Endodermal cell (in vitro differentiated cells): ENCODE data around the gene ERFL. TPM values are rescaled to one million over a fixed set of nuclear protein-coding genes. Genes with fewer than 3 reads are reported as not detected.

ENCODE experiments used
- DNase-seq: peaks from one replicate; pipeline ENCODE4 v3.0.0-alpha.2; 2017
- H3K27ac ChIP-seq: 2 replicates; pipeline ENCODE4 v1.5.1; 2013; ENCODE audit warnings: mild to moderate bottlenecking, low read depth, low read length, moderate library complexity
- H3K27me3 ChIP-seq: 2 replicates; pipeline ENCODE4 v1.6.1; 2013; ENCODE audit warnings: mild to moderate bottlenecking, low read length, moderate library complexity; ENCODE audit not compliant: insufficient read depth, control insufficient read depth, poor library complexity, severe bottlenecking
- H3K36me3 ChIP-seq: 2 replicates; pipeline ENCODE4 v1.7.0; 2013; ENCODE audit warnings: mild to moderate bottlenecking, low read length, moderate library complexity; ENCODE audit not compliant: control insufficient read depth, insufficient read depth
- H3K4me1 ChIP-seq: one replicate; pipeline ENCODE4 v1.7.0; 2013; ENCODE audit warnings: low read length; ENCODE audit not compliant: control insufficient read depth, insufficient read depth
- H3K4me3 ChIP-seq: 2 replicates; pipeline ENCODE4 v1.5.1; 2013; ENCODE audit warnings: mild to moderate bottlenecking, low read length, moderate library complexity
- H3K9ac ChIP-seq: 2 replicates; pipeline ENCODE4 v1.6.1; 2013; ENCODE audit warnings: mild to moderate bottlenecking, low read length, moderate library complexity; ENCODE audit not compliant: poor library complexity, severe bottlenecking; ENCODE audit errors: extremely low read depth
- H3K9me3 ChIP-seq: 2 replicates; pipeline ENCODE4 v1.6.1; 2013; ENCODE audit warnings: mild to moderate bottlenecking, low read length, moderate library complexity; ENCODE audit not compliant: control insufficient read depth
- H3K27ac Mint-ChIP-seq: 2 replicates; pipeline ENCODE4 v1.8.0; 2020; ENCODE audit warnings: mixed read lengths
- H3K27me3 Mint-ChIP-seq: 2 replicates; pipeline ENCODE4 v1.8.0; 2021; ENCODE audit warnings: mild to moderate bottlenecking, mixed read lengths; ENCODE audit not compliant: insufficient read depth
- H3K36me3 Mint-ChIP-seq: 2 replicates; pipeline ENCODE4 v1.8.0; 2020; ENCODE audit warnings: low read depth, mixed read lengths
- H3K4me1 Mint-ChIP-seq: 2 replicates; pipeline ENCODE4 v1.8.0; 2020; ENCODE audit warnings: mixed read lengths
- H3K4me3 Mint-ChIP-seq: 2 replicates; pipeline ENCODE4 v1.8.0; 2020; ENCODE audit warnings: mild to moderate bottlenecking, moderate library complexity, mixed read lengths
- H3K9me3 Mint-ChIP-seq: 2 replicates; pipeline ENCODE4 v1.8.0; 2020; ENCODE audit warnings: mild to moderate bottlenecking, mixed read lengths
- CTCF ChIP-seq: fragments of 200-600 bp; sonication (generic); conservative IDR thresholded peaks from 2 replicates; pipeline ENCODE4 v1.5.0; 2021; ENCODE audit warnings: antibody characterized with exemption, mild to moderate bottlenecking
- WGBS, 2 experiments: methylation state at CpG; one replicate each; pipeline versions ENCODE4 v1.1.5 to v1.1.7; 2013; ENCODE audit warnings: missing lambda C conversion rate in 2 of 2, mixed read lengths in 1 of 2; ENCODE audit not compliant: insufficient coverage in 1 of 2, insufficient read length in 1 of 2; 5-methylcytosine and 5-hydroxymethylcytosine counted together
- total RNA-seq, 2 donors: library from RNA; stranded (reverse); fragmentation: NEBNext Ultra II Directional in 1 of 2; extraction: Animal tissue kit (Norgen Biotek cat#: 25700) in 1 of 2; gene quantifications; 2 replicates in 1 of 2; 3 replicates in 1 of 2; pipeline ENCODE4 v1.2.1, GENCODE V29; 2021

Gene ERFL
- total RNA-seq, 2 donors from 2014 or later = 0.13 to 0.53 TPM

DNA sequence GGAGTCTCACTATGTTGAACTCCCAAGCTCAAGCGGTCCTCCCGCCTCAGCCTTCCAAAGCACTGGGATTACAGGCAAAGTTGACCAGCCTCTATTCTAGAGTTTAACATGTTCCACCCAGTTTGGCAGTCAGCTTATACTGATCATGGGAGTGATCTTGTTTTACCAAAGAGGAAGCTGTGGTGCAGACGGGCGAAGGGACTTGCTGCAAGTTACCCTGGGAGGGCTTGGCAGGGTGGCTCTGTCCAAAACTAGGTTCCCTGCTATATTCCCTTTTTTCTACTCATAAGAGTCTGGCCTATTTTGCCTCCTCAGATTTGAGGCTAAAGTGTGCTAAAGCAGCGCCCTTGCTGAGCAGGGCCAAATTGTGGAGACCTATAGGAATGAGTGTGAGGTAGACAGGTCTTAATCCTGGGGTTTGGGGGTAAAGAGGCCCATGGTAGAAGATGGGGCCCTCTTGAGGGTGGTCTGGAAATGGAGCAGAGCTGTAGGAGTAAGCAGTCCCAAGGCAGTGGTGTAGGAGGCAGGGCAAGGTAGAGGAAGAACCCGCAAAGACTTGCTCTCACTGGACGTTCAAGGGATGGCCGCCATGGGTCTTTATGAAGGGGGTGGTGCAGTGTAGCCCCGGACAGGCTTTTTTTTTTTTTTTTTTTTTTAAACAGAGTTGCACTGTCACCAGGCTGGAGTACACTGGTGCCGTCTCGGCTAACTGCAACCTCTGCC lies 64.9 kb downstream of the ERFL start:
- Mint-ChIP-seq H3K4me1 (peaks cover 37% of the 10 kb centered on the region), H3K36me3 (peaks cover 67% of the 10 kb centered on the region), H3K9me3 (no peaks in the 10 kb centered on the region), H3K27ac (peak overlapping the region; percentile 92), H3K4me3 (peak overlapping the region; percentile 81), H3K27me3 (no peaks in the 10 kb centered on the region)
- H3K4me1 ChIP-seq = peaks cover 28% of the 10 kb centered on the region
- no peak overlapping the region for H3K27ac ChIP-seq
- DNase-seq = no peak
- TF ChIP-seq CTCF = no peak
- no peaks in the 10 kb centered on the region for H3K9me3 ChIP-seq
- WGBS, 2 experiments = 93 to 94% methylated on average over 10 to 11 of the region's 11 CpGs
- H3K4me3 ChIP-seq = peak overlapping the region; percentile 98
- no peaks in the 10 kb centered on the region for H3K27me3 ChIP-seq
- peaks cover 72% of the 10 kb centered on the region for H3K36me3 ChIP-seq
- H3K9ac ChIP-seq = no peak overlapping the region

DNA sequence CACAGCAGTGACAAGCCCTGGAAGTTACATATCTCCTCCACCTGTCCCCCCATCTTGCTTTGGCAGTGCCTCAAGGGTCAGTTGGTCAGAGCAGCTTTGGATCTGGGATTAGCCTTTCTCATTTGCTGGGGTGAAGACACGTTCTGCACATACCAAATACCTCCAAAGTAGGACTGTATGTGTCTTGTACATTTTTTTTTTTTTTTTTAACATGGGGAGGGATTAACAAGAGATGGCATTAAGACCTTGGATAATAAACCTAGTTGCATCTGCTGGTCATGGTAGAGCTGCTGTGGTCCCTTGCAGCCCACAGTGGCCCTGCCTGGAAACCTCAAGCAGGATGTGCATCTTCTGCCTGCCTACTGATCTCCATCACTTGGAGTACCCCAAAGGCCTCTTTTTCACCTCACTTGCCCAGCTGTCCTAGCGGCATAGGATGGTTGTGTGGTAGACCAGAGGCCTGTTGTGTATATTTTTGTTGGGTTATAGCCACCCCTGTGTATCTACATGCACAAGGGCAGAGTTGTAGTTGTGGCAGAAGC lies 65.7 kb downstream of the ERFL start:
- DNase-seq = no peak
- WGBS, 2 experiments = 96% methylated on average over 2 of the region's 2 CpGs; no CpG with 5 or more reads in 1 of the 2 experiments
- Histone ChIP-seq H3K4me1 (peaks cover 28% of the 10 kb centered on the region), H3K4me3 (peak overlapping the region; percentile 98), H3K36me3 (peaks cover 63% of the 10 kb centered on the region), H3K9ac (peak overlapping the region; percentile 99), H3K9me3 (no peaks in the 10 kb centered on the region), H3K27me3 (no peaks in the 10 kb centered on the region), H3K27ac (no peak overlapping the region)
- Mint-ChIP-seq H3K27ac (no peak overlapping the region), H3K36me3 (peaks cover 58% of the 10 kb centered on the region), H3K27me3 (no peaks in the 10 kb centered on the region), H3K4me1 (peaks cover 29% of the 10 kb centered on the region), H3K9me3 (no peaks in the 10 kb centered on the region), H3K4me3 (peak overlapping the region; percentile 81)
- no peak for TF ChIP-seq CTCF

- H3K9me3 ChIP-seq = no peaks in the 10 kb centered on the region
- H3K27ac Mint-ChIP-seq = peak overlapping the region; percentile 97
- DNase-seq = no peak
- H3K36me3 Mint-ChIP-seq = peaks cover 57% of the 10 kb centered on the region
- peaks cover 4% of the 10 kb centered on the region for H3K27me3 Mint-ChIP-seq
- no peak for TF ChIP-seq CTCF
- H3K4me1 Mint-ChIP-seq = peaks cover 29% of the 10 kb centered on the region
- WGBS, 2 experiments = 98 to 99% methylated on average over 7 to 9 of the region's 9 CpGs
- no peaks in the 10 kb centered on the region for H3K27me3 ChIP-seq
- H3K27ac ChIP-seq = no peak overlapping the region
- peak overlapping the region; percentile 99 for H3K9ac ChIP-seq
- H3K4me3 Mint-ChIP-seq = peak overlapping the region; percentile 81
- peaks cover 57% of the 10 kb centered on the region for H3K36me3 ChIP-seq
- H3K4me1 ChIP-seq = peaks cover 28% of the 10 kb centered on the region
- no peaks in the 10 kb centered on the region for H3K9me3 Mint-ChIP-seq
- peak overlapping the region; percentile 98 for H3K4me3 ChIP-seq
Observed at GRCh38 chr19:41861846-41862245, 66.4 kb downstream of the ERFL start.
